T-cell (primary cell): ENCODE results near the gene ZDHHC7. TPM values are rescaled to one million over a fixed set of nuclear protein-coding genes. Genes with fewer than 3 reads are reported as not detected.

Experiments
- ATAC-seq, 4 experiments: fragments of 200-7000 bp in 3 of 4; fragments of 150-1000 bp in 1 of 4; cut with Tn5 transposase; replicated peaks in 1 of 4; 1 replicate in 3 of 4; 2 replicates in 1 of 4; pipeline ENCODE4 v1.10.0; 2021; ENCODE audit warnings: moderate library complexity in 3 of 4, mild to moderate bottlenecking in 2 of 4, moderate number of reproducible peaks in 1 of 4
- CTCF ChIA-PET, 2 donors: fragments of 300-600 bp; sonication (Branson Sonifier 250); formaldehyde crosslinking; loops; one replicate each; lab custom pipeline; 2022; ENCODE audit warnings: antibody characterized with exemption in 2 of 2; lab: Charles Lee
- POLR2A ChIA-PET, 2 donors: fragments of 300-600 bp; sonication (Branson Sonifier 250); formaldehyde crosslinking; loops; one replicate each; lab custom pipeline; 2022; ENCODE audit warnings: antibody characterized with exemption in 2 of 2; lab: Charles Lee
- DNase-seq, 35 experiments: peaks; one replicate each; pipeline versions ENCODE4 v3.0.0 to v3.0.0-alpha.2; 2013 to 2023
- H3K27ac ChIP-seq: one replicate; pipeline ENCODE4 v1.5.1; 2013; ENCODE audit warnings: low read length
- H3K27me3 ChIP-seq, 2 experiments: replicated peaks in 1 of 2; 1 replicate in 1 of 2; 2 replicates in 1 of 2; pipeline versions ENCODE4 v1.6.1 to v1.7.0; 2013; ENCODE audit warnings: low read length in 1 of 2, mixed read lengths in 1 of 2; ENCODE audit not compliant: control insufficient read depth in 2 of 2, insufficient read depth in 2 of 2; ENCODE audit errors: extremely low read depth in 1 of 2
- H3K36me3 ChIP-seq, 2 donors: 1 replicate in 1 of 2; 2 replicates in 1 of 2; pipeline versions ENCODE4 v1.6.1 to v1.7.0; 2013; ENCODE audit warnings: low read length in 1 of 2; ENCODE audit not compliant: control insufficient read depth in 2 of 2, insufficient read depth in 1 of 2; ENCODE audit errors: extremely low read depth in 1 of 2
- H3K4me1 ChIP-seq, 2 experiments: 1 replicate in 1 of 2; 2 replicates in 1 of 2; pipeline versions ENCODE4 v1.6.1 to v1.7.0; 2013; ENCODE audit warnings: low read length in 2 of 2, mixed read lengths in 1 of 2; ENCODE audit not compliant: insufficient read depth in 2 of 2, control insufficient read depth in 1 of 2; ENCODE audit errors: extremely low read depth in 1 of 2
- H3K4me3 ChIP-seq, 2 donors: 1 replicate in 1 of 2; 2 replicates in 1 of 2; pipeline versions ENCODE4 v1.5.1 to v1.7.0; 2013; ENCODE audit warnings: mild to moderate bottlenecking in 2 of 2, low read length in 1 of 2, moderate library complexity in 1 of 2; ENCODE audit not compliant: control insufficient read depth in 1 of 2; ENCODE audit errors: extremely low read depth in 1 of 2
- H3K9me3 ChIP-seq: 2 replicates; pipeline ENCODE4 v1.7.0; 2013
- H3K27ac Mint-ChIP-seq, 2 donors: one replicate each; pipeline ENCODE4 v1.8.0; 2020 to 2021; ENCODE audit warnings: mild to moderate bottlenecking in 2 of 2, mixed read lengths in 2 of 2
- H3K27me3 Mint-ChIP-seq, 2 donors: one replicate each; pipeline ENCODE4 v1.8.0; 2021 to 2022; ENCODE audit warnings: mixed read lengths in 2 of 2
- H3K36me3 Mint-ChIP-seq: one replicate; pipeline ENCODE4 v1.8.0; 2021; ENCODE audit warnings: mixed read lengths
- H3K4me1 Mint-ChIP-seq, 3 donors: one replicate each; pipeline ENCODE4 v1.8.0; 2020 to 2022; ENCODE audit warnings: mixed read lengths in 3 of 3, mild to moderate bottlenecking in 1 of 3
- H3K4me3 Mint-ChIP-seq, 3 donors: one replicate each; pipeline ENCODE4 v1.8.0; 2020 to 2022; ENCODE audit warnings: mild to moderate bottlenecking in 3 of 3, mixed read lengths in 3 of 3, moderate library complexity in 3 of 3
- H3K9me3 Mint-ChIP-seq, 3 donors: one replicate each; pipeline ENCODE4 v1.8.0; 2020 to 2022; ENCODE audit warnings: mixed read lengths in 3 of 3
- WGBS: methylation state at CpG from one replicate; pipeline ENCODE4 v1.1.5; 2013; ENCODE audit warnings: missing lambda C conversion rate; ENCODE audit not compliant: insufficient coverage; 5-methylcytosine and 5-hydroxymethylcytosine counted together
- total RNA-seq, 35 experiments: library from RNA in 6 of 35; stranded (reverse) in 6 of 35; fragments of 120-200 nt in 1 of 35; gene quantifications; one replicate each; pipeline versions ENCODE4 v1.2.1 to v1.2.4 and lab custom pipeline; 2013 to 2026

Gene ZDHHC7
- total RNA-seq, 5 donors from 2014 or later (not counting 1 experiment from before 2014, with no cell fraction given) = 33.5 to 43.9 (median 38.7) TPM

DNA sequence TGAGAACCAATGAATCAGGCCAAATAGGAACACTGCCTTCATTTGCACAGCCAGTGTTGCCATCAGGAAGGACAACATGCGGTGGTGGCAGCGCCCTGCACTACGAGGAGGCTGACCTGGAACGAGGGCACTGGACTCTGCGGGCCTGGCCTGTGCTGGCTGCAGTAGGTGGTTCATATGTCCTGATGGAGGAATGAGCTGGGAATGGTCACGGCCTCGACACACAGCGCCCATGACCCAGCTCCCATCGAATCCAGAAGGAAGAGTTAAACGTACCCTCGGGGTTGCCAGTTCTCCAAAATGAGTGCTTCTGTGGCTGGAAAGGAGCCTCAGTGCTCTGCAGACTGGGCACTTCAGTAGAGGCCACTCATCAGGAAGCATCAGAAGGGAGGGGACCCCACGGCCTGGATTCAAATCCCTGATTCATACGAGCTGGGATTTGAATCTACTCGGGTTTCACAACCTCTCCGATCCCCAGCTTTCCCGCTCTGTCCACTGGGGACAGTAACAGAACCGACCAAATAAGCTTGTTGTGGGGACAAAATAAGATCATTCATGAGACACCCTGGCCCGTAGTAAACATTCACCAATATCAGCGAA is 85.5 kb downstream of the ZDHHC7 start:
- no peak for ATAC-seq
- DNase-seq = no peak
- ChIA-PET CTCF (interaction anchor here (0.5 to 2.1 kb wide), 4 partner anchors 13 to 898 kb away, joined by 3 to 6 read pairs (median 5); no protein-coding TSS in a partner anchor), POLR2A (no interaction called here)
- Mint-ChIP-seq H3K27me3 (peaks cover 0 to under 1% of the 10 kb centered on the region in 2 donors), H3K27ac (no peak overlapping the region), H3K9me3 (no peaks in the 10 kb centered on the region), H3K4me3 (no peak overlapping the region), H3K4me1 (peaks cover 0 to 5% (median 0%) of the 10 kb centered on the region in 3 donors), H3K36me3 (no peaks in the 10 kb centered on the region)
- Histone ChIP-seq H3K27me3 (peaks cover 0 to 12% of the 10 kb centered on the region in 2 experiments), H3K27ac (no peak overlapping the region), H3K36me3 (no peaks in the 10 kb centered on the region), H3K9me3 (no peaks in the 10 kb centered on the region), H3K4me1 (no peaks in the 10 kb centered on the region), H3K4me3 (no peak overlapping the region)
- WGBS = 91% methylated on average over 15 of the region's 19 CpGs

DNA sequence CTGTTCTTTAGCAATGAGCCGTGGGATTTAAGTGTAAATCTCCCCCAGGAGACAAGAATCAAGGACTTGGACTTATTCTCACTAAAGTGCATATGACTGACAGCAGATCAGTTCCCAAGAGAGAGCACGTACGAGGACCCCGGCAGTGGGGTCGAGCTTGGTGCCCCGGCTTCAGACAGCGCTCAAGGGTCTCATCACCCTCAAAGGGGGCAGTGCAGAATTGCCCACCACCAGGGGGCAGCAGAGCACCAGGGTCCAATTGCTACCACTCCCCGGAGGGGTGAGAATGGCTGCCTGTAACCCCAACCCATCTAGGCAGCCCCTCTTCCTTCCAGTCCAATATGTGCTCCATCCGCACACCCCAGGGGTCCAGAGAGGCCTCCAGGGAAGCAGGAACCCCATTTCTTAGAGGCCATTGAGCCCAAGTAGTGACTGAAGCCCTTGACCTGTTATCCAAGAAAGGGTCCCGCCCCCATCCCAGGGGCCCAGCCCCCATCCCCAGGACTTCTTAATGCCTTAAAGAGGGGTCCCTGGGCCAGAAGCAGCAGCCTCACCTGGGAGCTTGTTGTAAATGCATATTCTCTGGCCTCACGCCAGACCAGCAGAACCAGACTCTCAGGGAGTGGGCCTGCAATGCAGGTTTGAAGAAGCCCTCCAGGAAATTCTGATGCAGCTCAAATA is 86.1 kb downstream of the ZDHHC7 start:
- no peaks in the 10 kb centered on the region for H3K4me1 ChIP-seq
- H3K9me3 ChIP-seq = no peaks in the 10 kb centered on the region
- DNase-seq = peak in 34 of 35 experiments; percentile 12 to 76 (median 54)
- H3K4me3 ChIP-seq = no peak overlapping the region
- ChIA-PET CTCF (interaction anchor here (0.6 to 2.1 kb wide), 4 partner anchors 20 to 897 kb away, joined by 3 to 6 read pairs (median 4); no protein-coding TSS in a partner anchor), POLR2A (no interaction called here)
- ATAC-seq = peak in 3 of 4 experiments; percentile 45 to 66 (median 50)
- no peaks in the 10 kb centered on the region for H3K9me3 Mint-ChIP-seq
- no peaks in the 10 kb centered on the region for H3K36me3 Mint-ChIP-seq
- peaks cover 0 to 5% (median 0%) of the 10 kb centered on the region in 3 donors for H3K4me1 Mint-ChIP-seq
- no peak overlapping the region for H3K27ac ChIP-seq
- peaks cover 0 to 15% of the 10 kb centered on the region in 2 experiments for H3K27me3 ChIP-seq
- H3K4me3 Mint-ChIP-seq = no peak overlapping the region
- H3K36me3 ChIP-seq = no peaks in the 10 kb centered on the region
- H3K27me3 Mint-ChIP-seq = peaks cover 0 to 4% of the 10 kb centered on the region in 2 donors
- 55% methylated on average over 10 of the region's 11 CpGs for WGBS
- no peak overlapping the region for H3K27ac Mint-ChIP-seq

DNA sequence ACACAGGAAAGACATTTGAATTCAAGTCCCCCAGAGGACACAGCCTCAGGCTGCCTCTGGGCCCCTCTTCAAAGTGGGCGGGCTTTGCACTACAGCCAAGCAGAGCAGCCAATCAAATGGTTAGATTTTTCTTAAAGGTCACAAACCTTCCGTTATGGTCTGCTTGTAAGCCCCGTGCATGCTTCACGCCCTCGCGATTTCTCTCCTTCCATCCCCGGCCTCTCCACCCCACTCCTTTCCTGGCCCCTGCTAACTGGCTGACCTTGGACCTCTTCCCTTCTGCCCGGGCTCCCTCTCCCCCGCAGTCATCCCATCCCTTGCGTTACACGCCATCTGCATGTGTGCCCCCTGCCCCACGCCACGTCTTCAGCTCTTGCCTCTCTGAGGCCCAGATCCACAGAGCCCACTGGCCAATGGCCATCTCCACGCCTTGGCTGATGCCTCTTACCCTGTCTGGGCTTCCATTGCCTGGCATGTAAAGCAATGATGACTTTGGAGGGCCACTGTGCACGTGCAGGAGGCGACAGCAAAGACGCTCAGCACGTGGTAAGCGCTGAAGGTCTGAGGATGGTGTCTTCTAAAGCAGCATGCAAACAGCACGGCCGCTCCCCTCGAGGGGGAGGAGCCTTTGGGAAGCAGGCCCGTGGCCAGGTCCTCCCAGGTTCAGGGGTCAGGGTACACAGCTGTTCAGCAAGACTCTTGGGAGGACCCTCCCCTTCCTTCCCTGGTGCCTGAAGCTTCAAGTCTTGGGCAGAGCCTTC is 86.8 kb downstream of the ZDHHC7 start:
- Histone ChIP-seq H3K27me3 (peaks cover 0 to 19% of the 10 kb centered on the region in 2 experiments), H3K4me3 (no peak overlapping the region), H3K9me3 (no peaks in the 10 kb centered on the region), H3K4me1 (no peaks in the 10 kb centered on the region), H3K27ac (no peak overlapping the region), H3K36me3 (no peaks in the 10 kb centered on the region)
- ChIA-PET CTCF (interaction anchor here in 1 of 2 donors (0.7 to 2.1 kb wide), 2 partner anchors 19 to 47 kb away, joined by 4 to 6 read pairs; no protein-coding TSS in a partner anchor), POLR2A (no interaction called here)
- no peak overlapping the region for H3K4me3 Mint-ChIP-seq
- ATAC-seq (no peak), DNase-seq (no peak)
- H3K9me3 Mint-ChIP-seq = no peaks in the 10 kb centered on the region
- H3K27ac Mint-ChIP-seq = no peak overlapping the region
- 80% methylated on average over 22 of the region's 23 CpGs for WGBS
- no peaks in the 10 kb centered on the region for H3K36me3 Mint-ChIP-seq
- peaks cover 0 to 4% of the 10 kb centered on the region in 2 donors for H3K27me3 Mint-ChIP-seq
- peaks cover 0 to 3% (median 0%) of the 10 kb centered on the region in 3 donors for H3K4me1 Mint-ChIP-seq

Other genes starting within 250 kb of the ZDHHC7 start
- gene CRISPLD2, start 191.6 kb downstream of the ZDHHC7 start, total RNA-seq = 1 to 10 TPM in 4 of 5 donors, under 1 TPM in 1; 0.76 to 2.8 (median 1.8) TPM
- gene KIAA0513, start 16.3 kb upstream of the ZDHHC7 start, total RNA-seq = 10 to 100 TPM in 4 of 5 donors, 1 to 10 TPM in 1; 9.2 to 19.7 (median 17.2) TPM
- gene CIBAR2, start 100.9 kb upstream of the ZDHHC7 start, total RNA-seq = not detected